ENCODE results near the gene PIGC. TPM values are rescaled to one million over a fixed set of nuclear protein-coding genes. Genes with fewer than 3 reads are reported as not detected.

The PIGC gene
- total RNA-seq, 1 experiment from 2014 or later: 17.5 TPM

DNA sequence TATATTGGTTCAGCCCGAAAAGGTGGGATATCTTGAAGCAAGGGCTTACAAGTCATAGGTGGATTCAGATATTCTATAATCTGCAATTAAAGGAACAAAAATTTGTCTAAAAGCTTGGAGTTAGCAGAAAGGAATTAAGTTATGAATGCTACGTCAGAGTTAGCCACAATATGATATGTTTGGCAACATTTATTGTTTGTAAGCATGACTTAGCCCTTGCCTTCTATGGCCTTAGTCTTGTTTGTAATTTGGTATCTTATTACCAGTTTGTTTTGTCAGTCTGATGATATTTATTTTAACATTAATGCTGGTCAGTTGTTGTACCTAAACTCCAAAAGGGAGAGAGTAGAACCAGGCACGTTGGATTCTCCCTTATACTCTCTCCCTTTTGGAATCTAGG is 46.0 kb upstream of the PIGC start:
- Mint-ChIP-seq H3K27ac (no peak overlapping the region), H3K9me3 (no peaks in the 10 kb centered on the region), H3K27me3 (ENCODE audit: low read depth) (no peaks in the 10 kb centered on the region; the same call in 1 of the 2 replicates), H3K36me3 (ENCODE audit: insufficient read depth in 1 of 3, low read depth in 3 of 3) (no peaks in the 10 kb centered on the region), H3K4me3 (no peak overlapping the region), H3K4me1 (no peaks in the 10 kb centered on the region)
- H3K56ac ChIP-seq (ENCODE audit: insufficient read length, low read depth, low read length): no peak overlapping the region
- TF ChIP-seq, protein P1, sequence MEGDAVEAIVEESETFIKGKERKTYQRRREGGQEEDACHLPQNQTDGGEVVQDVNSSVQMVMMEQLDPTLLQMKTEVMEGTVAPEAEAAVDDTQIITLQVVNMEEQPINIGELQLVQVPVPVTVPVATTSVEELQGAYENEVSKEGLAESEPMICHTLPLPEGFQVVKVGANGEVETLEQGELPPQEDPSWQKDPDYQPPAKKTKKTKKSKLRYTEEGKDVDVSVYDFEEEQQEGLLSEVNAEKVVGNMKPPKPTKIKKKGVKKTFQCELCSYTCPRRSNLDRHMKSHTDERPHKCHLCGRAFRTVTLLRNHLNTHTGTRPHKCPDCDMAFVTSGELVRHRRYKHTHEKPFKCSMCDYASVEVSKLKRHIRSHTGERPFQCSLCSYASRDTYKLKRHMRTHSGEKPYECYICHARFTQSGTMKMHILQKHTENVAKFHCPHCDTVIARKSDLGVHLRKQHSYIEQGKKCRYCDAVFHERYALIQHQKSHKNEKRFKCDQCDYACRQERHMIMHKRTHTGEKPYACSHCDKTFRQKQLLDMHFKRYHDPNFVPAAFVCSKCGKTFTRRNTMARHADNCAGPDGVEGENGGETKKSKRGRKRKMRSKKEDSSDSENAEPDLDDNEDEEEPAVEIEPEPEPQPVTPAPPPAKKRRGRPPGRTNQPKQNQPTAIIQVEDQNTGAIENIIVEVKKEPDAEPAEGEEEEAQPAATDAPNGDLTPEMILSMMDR (conservative IDR thresholded peaks at IDR 0.05): no peak
- H2BK12ac ChIP-seq (ENCODE audit: insufficient read length, low read depth, low read length): no peak overlapping the region
- H2BK20ac ChIP-seq (ENCODE audit: low read depth, low read length, poor library complexity, severe bottlenecking): no peak overlapping the region
- no peak overlapping the region for H4K8ac ChIP-seq (replicated peaks; ENCODE audit: insufficient read length, low read depth, low read length)
- H2AFZ ChIP-seq (ENCODE audit: low read length): no peak overlapping the region
- no peak overlapping the region for H3K9ac ChIP-seq (ENCODE audit: extremely low read depth, insufficient read length, low read length)
- no peak overlapping the region for H3K4me2 ChIP-seq (ENCODE audit: insufficient read depth, insufficient read length, low read length)
- H3T11ph ChIP-seq (ENCODE audit: low read length): no peak overlapping the region
- no peaks in the 10 kb centered on the region for H4K20me1 ChIP-seq (ENCODE audit: control insufficient read depth, insufficient read depth, insufficient read length)
- no CpG with 5 or more reads among the region's 3 CpGs for WGBS (ENCODE audit: extremely low coverage, insufficient read length, low lambda C conversion rate)
- DNase-seq: no peak
- no peaks in the 10 kb centered on the region for H3K27me3 ChIP-seq (ENCODE audit: insufficient read depth, low read length)
- no peaks in the 10 kb centered on the region for H3K23me2 ChIP-seq (ENCODE audit: insufficient read length, low read depth, low read length, poor library complexity, severe bottlenecking)
- H3K18ac ChIP-seq (ENCODE audit: insufficient read length, low read depth, low read length): no peak overlapping the region
- H4K91ac ChIP-seq (ENCODE audit: insufficient read length, low read depth, low read length): no peak overlapping the region
- no peak overlapping the region for H4K5ac ChIP-seq (ENCODE audit: insufficient read length, low read depth, low read length)
- no peaks in the 10 kb centered on the region for H3K79me1 ChIP-seq (ENCODE audit: insufficient read depth, low read depth, low read length, poor library complexity, severe bottlenecking)
- no peak overlapping the region for H3K23ac ChIP-seq (ENCODE audit: insufficient read length, low read depth, low read length)
- no peak overlapping the region for H2BK120ac ChIP-seq (ENCODE audit: low read depth, low read length, poor library complexity, severe bottlenecking)
- no peak overlapping the region for H2AK5ac ChIP-seq (ENCODE audit: insufficient read length, low read length)
- no peak overlapping the region for H2BK5ac ChIP-seq (ENCODE audit: insufficient read length, low read length)
- H3K79me2 ChIP-seq (ENCODE audit: insufficient read depth, low read length): no peaks in the 10 kb centered on the region
- no peaks in the 10 kb centered on the region for H3K9me3 ChIP-seq (ENCODE audit: control insufficient read depth, low read depth, low read length)
- no peaks in the 10 kb centered on the region for H3K4me1 ChIP-seq (ENCODE audit: insufficient read depth, low read length)
- H2BK15ac ChIP-seq (ENCODE audit: low read depth, low read length): no peak overlapping the region
- H3K27ac ChIP-seq (ENCODE audit: insufficient read length, low read depth, low read length): no peak overlapping the region
- no peak overlapping the region for H3K4ac ChIP-seq (ENCODE audit: low read depth, low read length)
- H3K14ac ChIP-seq (ENCODE audit: insufficient read depth, low read length): no peak overlapping the region

Measured in H9 (cell line).